A549 treated with AZD9567 at 1 μM for 4 hours (cell line): ENCODE data around the gene DTNBP1. TPM values are rescaled to one million over a fixed set of nuclear protein-coding genes. Genes with fewer than 3 reads are reported as not detected.

ENCODE experiments used
- total RNA-seq: library from RNA; stranded (reverse); fragments of 200-300 nt; extraction: Qiagen RNA extraction; gene quantifications from 5 replicates; pipeline ENCODE4 v1.2.3, GENCODE V29; 2022; ENCODE audit not compliant: insufficient read depth

The DTNBP1 gene, protein sequence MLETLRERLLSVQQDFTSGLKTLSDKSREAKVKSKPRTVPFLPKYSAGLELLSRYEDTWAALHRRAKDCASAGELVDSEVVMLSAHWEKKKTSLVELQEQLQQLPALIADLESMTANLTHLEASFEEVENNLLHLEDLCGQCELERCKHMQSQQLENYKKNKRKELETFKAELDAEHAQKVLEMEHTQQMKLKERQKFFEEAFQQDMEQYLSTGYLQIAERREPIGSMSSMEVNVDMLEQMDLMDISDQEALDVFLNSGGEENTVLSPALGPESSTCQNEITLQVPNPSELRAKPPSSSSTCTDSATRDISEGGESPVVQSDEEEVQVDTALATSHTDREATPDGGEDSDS
- total RNA-seq: 7.1 to 13.6 TPM (median 12.1 TPM) in 5 replicates

DNA sequence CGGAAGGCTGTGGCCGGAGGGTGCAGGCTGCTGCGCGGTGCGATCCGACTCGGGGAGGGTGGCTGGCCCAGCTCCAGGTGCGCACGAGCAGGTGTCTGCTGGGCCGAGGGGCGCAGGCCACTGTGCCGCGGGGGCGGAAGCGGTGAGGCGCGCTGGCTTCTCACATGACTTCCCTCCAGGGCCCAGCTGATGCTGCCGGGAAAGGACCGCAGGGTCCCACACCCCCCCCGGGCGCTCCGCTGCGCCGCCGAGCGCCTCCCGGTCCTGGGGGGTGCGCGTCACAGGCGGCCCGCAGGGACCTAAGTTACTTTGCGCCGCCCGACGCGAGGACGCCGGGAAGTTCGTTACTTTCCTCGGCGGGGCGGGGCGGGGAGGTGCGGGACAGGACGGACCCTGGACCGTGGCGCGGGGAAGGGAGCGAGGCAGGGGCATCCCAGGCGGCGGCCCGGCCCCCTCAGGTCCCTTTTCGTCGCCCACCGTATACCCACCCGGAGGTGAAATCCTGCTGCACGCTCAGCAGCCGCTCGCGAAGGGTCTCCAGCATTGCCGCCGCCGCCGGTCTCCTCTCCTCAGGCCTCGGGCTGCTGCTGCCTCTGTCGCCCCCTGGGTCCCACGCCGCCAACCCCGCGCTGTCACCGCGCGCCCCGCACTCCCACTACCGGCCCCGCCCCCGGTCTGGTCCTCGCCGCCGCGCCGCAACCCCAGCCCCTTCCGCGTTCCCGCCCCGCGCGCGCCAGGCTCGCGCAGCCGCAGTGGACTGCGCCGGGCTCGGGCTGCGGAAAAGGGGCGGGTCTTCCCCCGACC is at the start of gene DTNBP1:
DTNBP1 (minus strand) TSS at position 703 of the 804 bp plus-strand sequence; CDS start at position 544, 159 bp downstream.

